ENCODE results near the gene AFF1. TPM values are rescaled to one million over a fixed set of nuclear protein-coding genes. Genes with fewer than 3 reads are reported as not detected.

Gene AFF1
- total and polyA plus RNA-seq, 2 donors from 2014 or later, result 13.4 to 187 TPM

GRCh38 chr4:86921608-86922252, 13.1 kb upstream of the AFF1 start:
- H3K27me3 ChIP-seq (ENCODE audit: control insufficient read depth, insufficient read depth, low read length), result no peaks in the 10 kb centered on the region
- TF ChIP-seq CTCF (IDR thresholded peaks at IDR 0.05; ENCODE audit: borderline replicate concordance, extremely low read depth, insufficient read depth), result no peak
- H3K4me1 ChIP-seq (ENCODE audit: control insufficient read depth in 2 of 3, insufficient read depth in 2 of 3, low read depth in 1 of 3, low read length in 3 of 3), result no peaks in the 10 kb centered on the region
- no peak overlapping the region for H3K27ac ChIP-seq (ENCODE audit: low read depth in 2 of 2, low read length in 2 of 2)
- H3K36me3 ChIP-seq (ENCODE audit: control insufficient read depth in 2 of 3, insufficient read depth in 3 of 3, low read length in 3 of 3), result no peaks in the 10 kb centered on the region
- no peak overlapping the region for H3K4me3 ChIP-seq (ENCODE audit: low read length in 3 of 3)
- H3K9me3 ChIP-seq (ENCODE audit: control insufficient read depth in 2 of 3, insufficient read depth in 1 of 3, low read length in 3 of 3), result no peaks in the 10 kb centered on the region
- H3K9ac ChIP-seq (ENCODE audit: low read length in 3 of 3), result no peak overlapping the region
- intact Hi-C loops (cut with DNase I), result no loop called here
- no peak for FAIRE-seq
- no peak for DNase-seq

GRCh38 chr4:86924811-86925210, 10.0 kb upstream of the AFF1 start:
- intact Hi-C loops (cut with DNase I), result no loop called here
- no peaks in the 10 kb centered on the region for H3K4me1 ChIP-seq (ENCODE audit: control insufficient read depth in 2 of 3, insufficient read depth in 2 of 3, low read depth in 1 of 3, low read length in 3 of 3)
- H3K27ac ChIP-seq (ENCODE audit: low read depth in 2 of 2, low read length in 2 of 2), result no peak overlapping the region
- no peak for TF ChIP-seq CTCF (IDR thresholded peaks at IDR 0.05; ENCODE audit: borderline replicate concordance, extremely low read depth, insufficient read depth)
- H3K9me3 ChIP-seq (ENCODE audit: control insufficient read depth in 2 of 3, insufficient read depth in 1 of 3, low read length in 3 of 3), result no peaks in the 10 kb centered on the region
- FAIRE-seq (no peak), DNase-seq (no peak)
- H3K36me3 ChIP-seq (ENCODE audit: control insufficient read depth in 2 of 3, insufficient read depth in 3 of 3, low read length in 3 of 3), result no peaks in the 10 kb centered on the region
- H3K27me3 ChIP-seq (ENCODE audit: control insufficient read depth, insufficient read depth, low read length), result no peaks in the 10 kb centered on the region
- H3K9ac ChIP-seq (ENCODE audit: low read length in 3 of 3), result no peak overlapping the region
- no peak overlapping the region for H3K4me3 ChIP-seq (ENCODE audit: low read length in 3 of 3)

- H3K4me1 ChIP-seq (ENCODE audit: control insufficient read depth in 2 of 3, insufficient read depth in 2 of 3, low read depth in 1 of 3, low read length in 3 of 3), result no peaks in the 10 kb centered on the region
- no peak overlapping the region for H3K27ac ChIP-seq (ENCODE audit: low read depth in 2 of 2, low read length in 2 of 2)
- no peak overlapping the region for H3K4me3 ChIP-seq (ENCODE audit: low read length in 3 of 3)
- TF ChIP-seq CTCF (IDR thresholded peaks at IDR 0.05; ENCODE audit: borderline replicate concordance, extremely low read depth, insufficient read depth), result no peak
- FAIRE-seq, result no peak
- intact Hi-C loops (cut with DNase I), result no loop called here
- no peak for DNase-seq
- H3K9ac ChIP-seq (ENCODE audit: low read length in 3 of 3), result no peak overlapping the region
- H3K27me3 ChIP-seq (ENCODE audit: control insufficient read depth, insufficient read depth, low read length), result no peaks in the 10 kb centered on the region
- H3K36me3 ChIP-seq (ENCODE audit: control insufficient read depth in 2 of 3, insufficient read depth in 3 of 3, low read length in 3 of 3), result peaks cover 0 to 6% (median 0%) of the 10 kb centered on the region in 3 donors
- no peaks in the 10 kb centered on the region for H3K9me3 ChIP-seq (ENCODE audit: control insufficient read depth in 2 of 3, insufficient read depth in 1 of 3, low read length in 3 of 3)
Measured at GRCh38 chr4:86926435-86927086, 8.2 kb upstream of the AFF1 start.
